K562 (cell line): Measurements from ENCODE around the gene ABL1. TPM values are rescaled to one million over a fixed set of nuclear protein-coding genes. Genes with fewer than 3 reads are reported as not detected.

Source experiments
- AFF4 ChIP-seq: sonication (generic); formaldehyde crosslinking; IDR thresholded peaks from 2 replicates; pipeline ENCODE4 v1.8.0; 2023; ENCODE audit warnings: mild to moderate bottlenecking, missing genetic modification reagents
- ATF4 ChIP-seq: fragments of 450-650 bp; formaldehyde crosslinking; IDR thresholded peaks from 2 replicates; pipeline ENCODE4 v1.4.0; 2022; ENCODE audit warnings: mild to moderate bottlenecking, moderate library complexity
- DACH1 ChIP-seq: fragments of 450-650 bp; IDR thresholded peaks from 2 replicates; pipeline ENCODE4 v1.6.1; 2018; ENCODE audit not compliant: partially characterized antibody
- MCM5 ChIP-seq: fragments of 450-650 bp; IDR thresholded peaks from 2 replicates; pipeline ENCODE4 v1.6.1; 2016; ENCODE audit warnings: low read depth
- PHTF2 ChIP-seq: fragments of 250-450 bp; sonication (Bioruptor Pico); IDR thresholded peaks from 2 replicates; pipeline ENCODE4 v1.5.0; 2021; ENCODE audit warnings: mild to moderate bottlenecking
- RCOR1 ChIP-seq, 2 experiments: IDR thresholded peaks; 2 replicates each; pipeline ENCODE4 v1.6.1; 2012; ENCODE audit warnings: low read depth in 2 of 2, low read length in 2 of 2, borderline replicate concordance in 1 of 2, improper control_type of control experiment in 1 of 2
- TFAM ChIP-seq: fragments of 250-450 bp; sonication (Bioruptor Pico); conservative IDR thresholded peaks from 2 replicates; pipeline ENCODE4 v1.5.0; 2021; ENCODE audit warnings: mild to moderate bottlenecking, moderate library complexity
- YBX1 ChIP-seq: fragments of 450-650 bp; IDR thresholded peaks from 2 replicates; pipeline ENCODE4 v1.7.1; 2016; ENCODE audit warnings: mild to moderate bottlenecking
- ZFP30 ChIP-seq: fragments of 250-450 bp; sonication (Bioruptor Pico); IDR thresholded peaks from 2 replicates; pipeline ENCODE4 v1.8.0; 2022; ENCODE audit warnings: moderate library complexity, mild to moderate bottlenecking, inconsistent platforms, borderline replicate concordance
- ZNF449 ChIP-seq: fragments of 250-450 bp; sonication (Bioruptor Pico); IDR thresholded peaks from 2 replicates; pipeline ENCODE4 v1.8.0; 2022; ENCODE audit warnings: moderate library complexity, mild to moderate bottlenecking, inconsistent platforms
- polyA plus RNA-seq, 8 experiments: library from polyadenylated mRNA; depleted of rRNA in 4 of 8; stranded (reverse) in 5 of 8; unstranded in 3 of 8; fragments of >200 nt; fragmentation: Nextera tagmentation in 2 of 8; fragmentation: Illumina TruSeq in 1 of 8; extraction: Ambion mirVana in 2 of 8; extraction: Trizol in 1 of 8; gene quantifications; 2 replicates each; pipeline versions ENCODE4 v1.2.1 to v1.2.3, GENCODE V29; 2011 to 2014; ENCODE audit warnings: inconsistent platforms in 1 of 8, missing spikeins in 1 of 8
- total RNA-seq, 7 experiments: library from RNA; depleted of rRNA in 6 of 7; stranded (reverse); fragments of >200 nt in 6 of 7; fragmentation: Illumina TruSeq in 2 of 7; extraction: Trizol in 2 of 7; gene quantifications; 2 replicates each; pipeline versions ENCODE4 v1.2.1 to v1.2.3, GENCODE V29; 2011 to 2021; ENCODE audit warnings: low replicate concordance in 1 of 7
- TF ChIP-seq, protein P1 (sequence below): sonication (generic); formaldehyde crosslinking; IDR thresholded peaks from 2 replicates; pipeline ENCODE4 v1.8.0; 2023; ENCODE audit warnings: mild to moderate bottlenecking, missing genetic modification reagents
- TF ChIP-seq, protein P2 (sequence below): fragments of 250-450 bp; sonication (Bioruptor Pico); IDR thresholded peaks from 2 replicates; pipeline ENCODE4 v1.6.1; 2021; ENCODE audit warnings: mild to moderate bottlenecking
- TF ChIP-seq, protein P3 (sequence below): sonication (generic); formaldehyde crosslinking; IDR thresholded peaks from 2 replicates; pipeline ENCODE4 v1.8.0; 2022; ENCODE audit warnings: missing genetic modification reagents, mild to moderate bottlenecking, borderline replicate concordance
- TF ChIP-seq, protein P4 (sequence below): sonication (generic); formaldehyde crosslinking; IDR thresholded peaks from 2 replicates; pipeline ENCODE4 v1.8.0; 2022; ENCODE audit warnings: missing genetic modification reagents, mild to moderate bottlenecking, moderate library complexity, borderline replicate concordance
- TF ChIP-seq, protein P5 (sequence below): fragments of 450-650 bp; IDR thresholded peaks from 2 replicates; pipeline ENCODE4 v1.6.1; 2016; ENCODE audit warnings: low read depth, mild to moderate bottlenecking, moderate library complexity

The ABL1 gene
- total and polyA plus RNA-seq, 9 of the 15 experiments (the other 6 are each of a cell fraction or from before 2014, with no cell fraction given): 1.5 to 130 (median 37.8) TPM

- TF ChIP-seq RCOR1 (IDR thresholded peaks at IDR 0.05; ENCODE audit: borderline replicate concordance in 1 of 2, low read depth in 2 of 2, low read length in 2 of 2): 0 out of 4 replicates have a peak, but pooled peaks of 1 of the 2 experiments have one; percentile 4
- TF ChIP-seq, protein P1, sequence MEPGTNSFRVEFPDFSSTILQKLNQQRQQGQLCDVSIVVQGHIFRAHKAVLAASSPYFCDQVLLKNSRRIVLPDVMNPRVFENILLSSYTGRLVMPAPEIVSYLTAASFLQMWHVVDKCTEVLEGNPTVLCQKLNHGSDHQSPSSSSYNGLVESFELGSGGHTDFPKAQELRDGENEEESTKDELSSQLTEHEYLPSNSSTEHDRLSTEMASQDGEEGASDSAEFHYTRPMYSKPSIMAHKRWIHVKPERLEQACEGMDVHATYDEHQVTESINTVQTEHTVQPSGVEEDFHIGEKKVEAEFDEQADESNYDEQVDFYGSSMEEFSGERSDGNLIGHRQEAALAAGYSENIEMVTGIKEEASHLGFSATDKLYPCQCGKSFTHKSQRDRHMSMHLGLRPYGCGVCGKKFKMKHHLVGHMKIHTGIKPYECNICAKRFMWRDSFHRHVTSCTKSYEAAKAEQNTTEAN (CRISPR knock-in tag): no peak
- no peak for TF ChIP-seq MCM5
- no peak for TF ChIP-seq DACH1
- no peak for TF ChIP-seq ZNF449 (CRISPR knock-in tag)
- no peak for TF ChIP-seq PHTF2 (CRISPR knock-in tag)
- no peak for TF ChIP-seq YBX1
- TF ChIP-seq, protein P2, sequence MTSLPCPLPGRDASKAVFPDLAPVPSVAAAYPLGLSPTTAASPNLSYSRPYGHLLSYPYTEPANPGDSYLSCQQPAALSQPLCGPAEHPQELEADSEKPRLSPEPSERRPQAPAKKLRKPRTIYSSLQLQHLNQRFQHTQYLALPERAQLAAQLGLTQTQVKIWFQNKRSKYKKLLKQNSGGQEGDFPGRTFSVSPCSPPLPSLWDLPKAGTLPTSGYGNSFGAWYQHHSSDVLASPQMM: no peak
- TF ChIP-seq, protein P3, sequence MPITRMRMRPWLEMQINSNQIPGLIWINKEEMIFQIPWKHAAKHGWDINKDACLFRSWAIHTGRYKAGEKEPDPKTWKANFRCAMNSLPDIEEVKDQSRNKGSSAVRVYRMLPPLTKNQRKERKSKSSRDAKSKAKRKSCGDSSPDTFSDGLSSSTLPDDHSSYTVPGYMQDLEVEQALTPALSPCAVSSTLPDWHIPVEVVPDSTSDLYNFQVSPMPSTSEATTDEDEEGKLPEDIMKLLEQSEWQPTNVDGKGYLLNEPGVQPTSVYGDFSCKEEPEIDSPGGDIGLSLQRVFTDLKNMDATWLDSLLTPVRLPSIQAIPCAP (CRISPR knock-in tag): no peak
- no peak for TF ChIP-seq AFF4 (CRISPR knock-in tag)
- no peak for TF ChIP-seq TFAM
- TF ChIP-seq ATF4 (CRISPR knock-in tag): no peak
- TF ChIP-seq, protein P4, sequence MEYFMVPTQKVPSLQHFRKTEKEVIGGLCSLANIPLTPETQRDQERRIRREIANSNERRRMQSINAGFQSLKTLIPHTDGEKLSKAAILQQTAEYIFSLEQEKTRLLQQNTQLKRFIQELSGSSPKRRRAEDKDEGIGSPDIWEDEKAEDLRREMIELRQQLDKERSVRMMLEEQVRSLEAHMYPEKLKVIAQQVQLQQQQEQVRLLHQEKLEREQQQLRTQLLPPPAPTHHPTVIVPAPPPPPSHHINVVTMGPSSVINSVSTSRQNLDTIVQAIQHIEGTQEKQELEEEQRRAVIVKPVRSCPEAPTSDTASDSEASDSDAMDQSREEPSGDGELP (CRISPR knock-in tag): no peak
- no peak for TF ChIP-seq ZFP30 (CRISPR knock-in tag)
- TF ChIP-seq, protein P5, sequence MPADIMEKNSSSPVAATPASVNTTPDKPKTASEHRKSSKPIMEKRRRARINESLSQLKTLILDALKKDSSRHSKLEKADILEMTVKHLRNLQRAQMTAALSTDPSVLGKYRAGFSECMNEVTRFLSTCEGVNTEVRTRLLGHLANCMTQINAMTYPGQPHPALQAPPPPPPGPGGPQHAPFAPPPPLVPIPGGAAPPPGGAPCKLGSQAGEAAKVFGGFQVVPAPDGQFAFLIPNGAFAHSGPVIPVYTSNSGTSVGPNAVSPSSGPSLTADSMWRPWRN: no peak
Measured at GRCh38 chr9:130904070-130905044, 69.3 kb downstream of the ABL1 start (continued).
